Pancreas (tissue), 10 donors: ENCODE results near the gene GRB7. TPM values are rescaled to one million over a fixed set of nuclear protein-coding genes. Genes with fewer than 3 reads are reported as not detected.

Source experiments
- ATAC-seq, 4 donors: fragments of 200-7000 bp; cut with Tn5 transposase; one replicate each; pipeline versions ENCODE4 v1.8.0 to v1.9.1; 2020; ENCODE audit warnings: mild to moderate bottlenecking in 4 of 4, moderate library complexity in 4 of 4
- DNase-seq, 6 donors: peaks; one replicate each; pipeline ENCODE4 v3.0.0-alpha.2; 2020
- FAIRE-seq: peaks from 2 replicates; lab custom pipeline; 2012; peaks lifted over from hg19 to GRCh38; lab: Jason Lieb, UNC
- H3K27ac ChIP-seq, 4 donors: fragments of 200-600 bp; sonication (generic); 1 replicate in 3 of 4; 2 replicates in 1 of 4; pipeline versions ENCODE4 v1.5.0 to v1.8.0; 2020
- H3K27me3 ChIP-seq, 4 donors: fragments of 200-600 bp; one replicate each; pipeline ENCODE4 v1.8.0; 2021
- H3K36me3 ChIP-seq, 3 donors: fragments of 200-600 bp; sonication (generic) in 1 of 3; one replicate each; pipeline versions ENCODE4 v1.5.0 to v1.8.0; 2020 to 2021
- H3K4me1 ChIP-seq, 3 donors: fragments of 200-600 bp; one replicate each; pipeline ENCODE4 v1.8.0; 2021
- H3K4me3 ChIP-seq, 4 donors: fragments of 200-600 bp; sonication (generic) in 2 of 4; one replicate each; pipeline versions ENCODE4 v1.5.0 to v1.8.0; 2020 to 2021
- H3K9me3 ChIP-seq, 4 donors: fragments of 200-600 bp; one replicate each; pipeline ENCODE4 v1.8.0; 2021
- CTCF ChIP-seq, 4 donors: fragments of 200-600 bp; sonication (generic) in 3 of 4; IDR thresholded peaks; one replicate each; pipeline versions ENCODE4 v1.5.0 to v1.8.0; 2021; ENCODE audit warnings: antibody characterized with exemption in 4 of 4
- WGBS, 2 donors: extraction: QIAGEN DNeasy Blood & Tissue Kit; methylation state at CpG; one replicate each; pipeline ENCODE4 v1.1.7; 2013; 5-methylcytosine and 5-hydroxymethylcytosine counted together
- intact Hi-C, 3 donors: fragments of 100-400 bp; cut with DNase I; formaldehyde crosslinking; loops; one replicate each; pipeline versions ENCODE4 v1.11.1 to v1.14.2; 2022
- polyA plus RNA-seq, 2 donors: library from polyadenylated mRNA; stranded (reverse); fragments of 200-250 nt; gene quantifications; one replicate each; pipeline ENCODE4 v1.2.3, GENCODE V29; 2013
- total RNA-seq, 6 donors: library from RNA; stranded (reverse); fragmentation: NEBNext Ultra II Directional in 4 of 6; extraction: Animal tissue kit (Norgen Biotek cat#: 25700) in 4 of 6; gene quantifications; one replicate each; pipeline versions ENCODE4 v1.2.1 to v1.2.4, GENCODE V29; 2021 to 2023
- donor health status: healthy with polysubstance abuse.
- donor health status: DM: no; HTN: no; CAD: no; lungs with moderate emphysema.
- donor health status: DM: no; HTN: no; CAD: no.
- donor health status: control.
- donor health status: control.
- donor health status: Bipolar disorder and iron deficiency.
- donor health status: DM: yes; HTN: yes; CAD: no.
- donor health status: DM: no; HTN: no; CAD: no.
- donor health status: DM: no; HTN: no; CAD: no.
- donor health status: DM: yes; HTN: yes; CAD: no.

The GRB7 gene
- total and polyA plus RNA-seq, 8 donors = 17.8 to 64.4 (median 32.4) TPM

GRCh38 chr17:39726617-39727016, 11.1 kb upstream of the GRB7 start:
- H3K36me3 ChIP-seq = peaks cover 0 to 21% (median 7%) of the 10 kb centered on the region in 3 donors
- H3K4me1 ChIP-seq = peaks cover 0 to 7% (median 0%) of the 10 kb centered on the region in 3 donors
- no peaks in the 10 kb centered on the region for H3K9me3 ChIP-seq
- FAIRE-seq = no peak
- no peak for ATAC-seq
- intact Hi-C loops = no loop called here
- H3K4me3 ChIP-seq = no peak overlapping the region
- no peak overlapping the region for H3K27ac ChIP-seq
- H3K27me3 ChIP-seq = no peaks in the 10 kb centered on the region
- DNase-seq = peak in 1 of 6 donors; percentile 66
- TF ChIP-seq CTCF (IDR thresholded peaks at IDR 0.05) = no peak
- WGBS, 2 donors = 86 to 91% methylated on average over 8 to 9 of the region's 9 CpGs

- DNase-seq (no peak), FAIRE-seq (no peak)
- intact Hi-C loops = no loop called here
Measured at GRCh38 chr17:39727556-39727955, 10.2 kb upstream of the GRB7 start.

GRCh38 chr17:39729280-39729851, 8.4 kb upstream of the GRB7 start:
- ATAC-seq (no peak), FAIRE-seq (no peak), DNase-seq (peak in 1 of 6 donors; percentile 12)
- TF ChIP-seq CTCF (IDR thresholded peaks at IDR 0.05) = no peak
- Histone ChIP-seq H3K36me3 (peaks cover 0 to 20% (median 7%) of the 10 kb centered on the region in 3 donors), H3K27me3 (no peaks in the 10 kb centered on the region), H3K4me3 (peak overlapping the region in 3 of 4 donors; percentile 70 to 86 (median 72)), H3K4me1 (peaks cover 0 to 7% (median 0%) of the 10 kb centered on the region in 3 donors), H3K27ac (peak overlapping the region; percentile 82 to 93 (median 90)), H3K9me3 (no peaks in the 10 kb centered on the region)
- intact Hi-C loops = no loop called here
- WGBS, 2 donors = 62 to 74% methylated on average over 6 of the region's 6 CpGs

More at GRCh38 chr17:39727556-39727955, 10.2 kb upstream of the GRB7 start:
- no peak overlapping the region for H3K27ac ChIP-seq
- no peak overlapping the region for H3K4me3 ChIP-seq
- peaks cover 0 to 7% (median 0%) of the 10 kb centered on the region in 3 donors for H3K4me1 ChIP-seq
- WGBS, 2 donors = 56 to 62% methylated on average over 8 to 10 of the region's 10 CpGs
- no peaks in the 10 kb centered on the region for H3K9me3 ChIP-seq
- ATAC-seq = no peak
- H3K27me3 ChIP-seq = no peaks in the 10 kb centered on the region
- peaks cover 0 to 21% (median 7%) of the 10 kb centered on the region in 3 donors for H3K36me3 ChIP-seq
- no peak for TF ChIP-seq CTCF (IDR thresholded peaks at IDR 0.05)

DNA sequence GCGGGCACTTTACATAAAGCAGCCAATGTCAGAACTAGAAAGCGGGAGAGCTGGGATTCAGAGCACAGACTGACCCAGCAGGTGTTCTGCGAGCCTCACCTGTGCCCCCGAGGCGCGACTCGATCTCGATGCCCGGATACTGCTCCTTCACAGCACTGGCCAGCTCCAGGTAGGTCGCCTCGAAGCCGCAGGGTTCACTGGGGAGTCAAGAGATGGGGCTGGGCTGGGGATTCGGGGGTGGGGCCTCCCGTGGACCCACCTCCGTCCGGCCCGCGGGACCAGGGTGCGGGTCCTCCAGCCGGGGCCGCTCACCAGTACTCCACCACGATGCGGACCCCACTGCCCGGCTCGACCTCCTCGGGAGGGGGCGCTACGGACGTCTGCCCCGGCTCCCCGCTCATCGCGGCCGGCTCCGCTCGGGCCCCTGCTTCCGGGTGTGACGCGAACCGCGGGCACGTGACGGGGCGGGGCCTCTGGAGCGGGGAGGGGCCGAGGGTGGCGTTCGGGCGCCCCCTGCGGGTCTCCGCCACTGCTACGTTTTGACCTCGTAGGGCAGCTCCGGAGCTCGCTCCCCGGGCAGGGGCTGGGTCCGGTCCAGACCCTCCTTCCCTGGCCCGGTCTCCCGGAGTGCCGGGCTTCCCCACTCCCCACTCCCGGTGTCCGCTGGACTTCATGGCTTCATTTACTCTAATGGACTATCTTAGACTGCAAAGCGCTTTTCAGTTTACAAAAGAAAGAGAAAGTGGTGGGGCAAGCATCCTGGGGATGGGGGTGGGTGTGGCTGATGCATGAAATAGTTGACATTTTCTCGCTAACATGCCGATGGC, 7.4 kb upstream of the GRB7 start, which contains the start of gene MIEN1:
MIEN1 (minus strand) TSS at position 438 of the 827 bp plus-strand sequence; CDS start at position 401, 37 bp downstream.
- TF ChIP-seq CTCF (IDR thresholded peaks at IDR 0.05) = peak; percentile 82 to 89 (median 86)
- H3K36me3 ChIP-seq = peaks cover 0 to 11% (median 7%) of the 10 kb centered on the region in 3 donors
- H3K4me3 ChIP-seq = peak within 1 kb of the TSS; percentile 63 to 86 (median 71)
- FAIRE-seq (no peak), ATAC-seq (peak; percentile 94 to 99 (median 98)), DNase-seq (peak; percentile 85 to 99 (median 95))
- H3K27me3 ChIP-seq = no peaks in the 10 kb centered on the region
- H3K4me1 ChIP-seq = peaks cover 0 to 7% (median 0%) of the 10 kb centered on the region in 3 donors
- peak within 1 kb of the TSS; percentile 82 to 93 (median 90) for H3K27ac ChIP-seq
- WGBS, 2 donors = 0 to 1% methylated on average over 49 to 65 of the region's 65 CpGs
- intact Hi-C loops = no loop called here
- H3K9me3 ChIP-seq = no peaks in the 10 kb centered on the region
